Nephron progenitor cell (in vitro differentiated cells): ENCODE measurements around the gene TPD52L2.
A peak's percentile ranks its signal among the peaks of the same experiment; 100 is the strongest.

Source experiments
- DNase-seq: peaks from one replicate; pipeline ENCODE4 v3.0.0; 2021
- H3K27ac Mint-ChIP-seq: 2 replicates; pipeline ENCODE4 v1.8.0; 2021; ENCODE audit warnings: mild to moderate bottlenecking, moderate library complexity, mixed read lengths
- H3K27me3 Mint-ChIP-seq: 2 replicates; pipeline ENCODE4 v1.8.0; 2021; ENCODE audit warnings: mild to moderate bottlenecking, low read depth, mixed read lengths; ENCODE audit not compliant: poor library complexity
- H3K36me3 Mint-ChIP-seq: 2 replicates; pipeline ENCODE4 v1.8.0; 2021; ENCODE audit warnings: low read depth, mixed read lengths
- H3K4me1 Mint-ChIP-seq: 2 replicates; pipeline ENCODE4 v1.8.0; 2021; ENCODE audit warnings: mixed read lengths
- H3K4me3 Mint-ChIP-seq: 2 replicates; pipeline ENCODE4 v1.8.0; 2021; ENCODE audit warnings: mild to moderate bottlenecking, moderate library complexity, mixed read lengths
- H3K9me3 Mint-ChIP-seq: 2 replicates; pipeline ENCODE4 v1.8.0; 2021; ENCODE audit warnings: mild to moderate bottlenecking, moderate library complexity, mixed read lengths
- CTCF ChIP-seq: fragments of 200-600 bp; sonication (generic); IDR thresholded peaks from 2 replicates; pipeline ENCODE4 v1.5.0; 2021; ENCODE audit warnings: antibody characterized with exemption

Gene TPD52L2

GRCh38 chr20:63837479-63837878 is 27.6 kb upstream of the TPD52L2 start:
- H3K4me1 Mint-ChIP-seq, result peaks cover 68% of the 10 kb centered on the region
- H3K27ac Mint-ChIP-seq, result peak overlapping the region; percentile 26
- DNase-seq, result no peak
- no peak for TF ChIP-seq CTCF
- H3K4me3 Mint-ChIP-seq, result peak overlapping the region; percentile 6
- no peaks in the 10 kb centered on the region for H3K9me3 Mint-ChIP-seq
- H3K27me3 Mint-ChIP-seq, result peaks cover 7% of the 10 kb centered on the region
- no peaks in the 10 kb centered on the region for H3K36me3 Mint-ChIP-seq

GRCh38 chr20:63839620-63840019 is 25.4 kb upstream of the TPD52L2 start:
- Mint-ChIP-seq H3K36me3 (no peaks in the 10 kb centered on the region), H3K27me3 (peaks cover 7% of the 10 kb centered on the region), H3K27ac (no peak overlapping the region), H3K4me3 (no peak overlapping the region), H3K9me3 (no peaks in the 10 kb centered on the region), H3K4me1 (peaks cover 65% of the 10 kb centered on the region)
- TF ChIP-seq CTCF, result no peak
- no peak for DNase-seq

- Mint-ChIP-seq H3K4me3 (peak overlapping the region; percentile 36), H3K27ac (peak overlapping the region; percentile 33), H3K9me3 (no peaks in the 10 kb centered on the region), H3K36me3 (no peaks in the 10 kb centered on the region), H3K4me1 (peaks cover 59% of the 10 kb centered on the region), H3K27me3 (peaks cover 6% of the 10 kb centered on the region)
- no peak for DNase-seq
- TF ChIP-seq CTCF, result no peak
Measured at GRCh38 chr20:63840405-63840828, 24.7 kb upstream of the TPD52L2 start.

GRCh38 chr20:63842258-63842657 is 22.8 kb upstream of the TPD52L2 start:
- Mint-ChIP-seq H3K4me3 (no peak overlapping the region), H3K27ac (no peak overlapping the region), H3K27me3 (peaks cover 3% of the 10 kb centered on the region), H3K36me3 (no peaks in the 10 kb centered on the region), H3K4me1 (peaks cover 53% of the 10 kb centered on the region), H3K9me3 (no peaks in the 10 kb centered on the region)
- no peak for TF ChIP-seq CTCF
- no peak for DNase-seq

- TF ChIP-seq CTCF, result no peak
- H3K4me3 Mint-ChIP-seq, result no peak overlapping the region
- peaks cover 44% of the 10 kb centered on the region for H3K4me1 Mint-ChIP-seq
- H3K27ac Mint-ChIP-seq, result peak overlapping the region; percentile 34
- H3K9me3 Mint-ChIP-seq, result no peaks in the 10 kb centered on the region
- DNase-seq, result no peak
- H3K36me3 Mint-ChIP-seq, result no peaks in the 10 kb centered on the region
- H3K27me3 Mint-ChIP-seq, result peaks cover 3% of the 10 kb centered on the region
Measured at GRCh38 chr20:63843222-63843621, 21.8 kb upstream of the TPD52L2 start.

GRCh38 chr20:63843778-63844177 is 21.3 kb upstream of the TPD52L2 start:
- Mint-ChIP-seq H3K9me3 (no peaks in the 10 kb centered on the region), H3K36me3 (no peaks in the 10 kb centered on the region), H3K27ac (peak overlapping the region; percentile 34), H3K4me1 (peaks cover 43% of the 10 kb centered on the region), H3K4me3 (no peak overlapping the region), H3K27me3 (peaks cover 3% of the 10 kb centered on the region)
- no peak for TF ChIP-seq CTCF
- no peak for DNase-seq
